NCI-H1694 treated with DMSO at 0.1 percent for 48 hours (cell line): ENCODE data around the gene DDX60.

ENCODE experiments used
- DNase-seq: peaks from one replicate; lab custom pipeline; 2025; lab: John Stamatoyannopoulos, UW

Gene DDX60

GRCh38 chr4:168208957-168209614, 109.5 kb downstream of the DDX60 start:
- DNase-seq, result no peak

DNA sequence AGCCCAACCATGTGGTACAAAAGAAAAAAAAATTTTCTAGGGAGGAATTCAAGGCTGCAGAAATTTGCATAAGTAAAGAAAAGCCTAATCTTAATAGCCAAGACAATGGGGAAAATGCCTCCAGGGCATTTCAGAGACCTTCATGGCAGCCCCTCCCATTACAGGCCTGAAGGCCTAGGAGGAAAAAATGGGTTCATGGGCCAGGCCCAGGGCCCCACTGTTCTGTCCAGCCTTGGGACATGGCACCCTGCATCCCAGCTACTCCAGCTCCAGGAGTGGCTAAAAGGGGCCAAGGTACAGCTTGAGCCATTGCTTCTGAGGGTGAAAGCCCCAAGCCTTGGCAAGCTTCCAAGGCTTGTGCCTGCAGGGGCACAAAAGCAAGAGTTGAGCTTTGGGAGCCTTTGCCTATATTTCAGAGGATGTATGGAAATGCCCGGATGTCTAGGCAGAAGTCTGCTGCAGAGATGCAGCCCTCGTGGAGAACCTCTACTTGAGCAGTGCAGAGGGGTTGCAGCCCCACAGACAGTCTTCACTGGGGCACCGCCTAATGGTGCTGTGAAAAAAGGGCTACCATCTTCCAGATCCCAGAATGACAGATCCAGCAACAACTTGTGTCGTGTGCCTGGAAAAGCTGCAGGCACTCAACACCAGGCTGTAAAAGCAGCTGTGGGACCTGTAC, 115.2 kb downstream of the DDX60 start:
- no peak for DNase-seq

GRCh38 chr4:168200685-168201084, 117.9 kb downstream of the DDX60 start:
- DNase-seq, result no peak

DNA sequence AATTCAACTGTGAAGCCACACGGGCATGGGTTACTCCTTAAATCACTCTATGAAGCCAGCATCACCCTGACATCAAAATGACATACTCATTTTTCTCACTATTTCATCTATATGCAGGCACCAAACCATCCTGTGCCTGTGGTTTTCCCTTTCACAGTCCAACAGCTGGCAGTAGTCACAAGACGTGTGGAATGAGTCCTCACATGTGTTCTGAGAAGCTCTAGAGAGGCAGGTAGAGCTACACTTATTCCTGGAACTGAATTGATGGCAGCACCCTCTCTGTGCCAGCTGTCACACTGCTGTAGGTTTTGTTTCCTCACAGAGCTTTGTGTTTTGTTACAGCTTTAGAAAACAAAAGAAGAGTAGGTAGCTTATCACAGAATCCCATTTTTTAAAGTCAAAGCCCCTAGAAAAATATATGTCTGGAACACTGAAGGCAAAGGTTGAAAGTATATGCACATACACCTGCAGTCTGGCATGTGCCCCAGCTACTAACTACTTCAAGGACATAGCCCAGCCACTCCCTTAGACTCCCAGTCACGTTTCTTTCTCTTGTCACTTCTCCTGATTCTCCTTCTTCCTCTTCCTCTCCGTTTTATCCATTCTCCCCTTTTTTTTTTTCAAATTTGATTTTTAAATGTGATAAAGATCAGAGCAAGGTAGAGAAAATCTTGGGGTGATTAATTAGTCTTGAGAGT, 119.1 kb downstream of the DDX60 start:
- DNase-seq, result no peak

- no peak for DNase-seq
Measured at GRCh38 chr4:168197926-168198325, 120.6 kb downstream of the DDX60 start.

- no peak for DNase-seq
Measured at GRCh38 chr4:168188754-168189153, 129.8 kb downstream of the DDX60 start.

DNA sequence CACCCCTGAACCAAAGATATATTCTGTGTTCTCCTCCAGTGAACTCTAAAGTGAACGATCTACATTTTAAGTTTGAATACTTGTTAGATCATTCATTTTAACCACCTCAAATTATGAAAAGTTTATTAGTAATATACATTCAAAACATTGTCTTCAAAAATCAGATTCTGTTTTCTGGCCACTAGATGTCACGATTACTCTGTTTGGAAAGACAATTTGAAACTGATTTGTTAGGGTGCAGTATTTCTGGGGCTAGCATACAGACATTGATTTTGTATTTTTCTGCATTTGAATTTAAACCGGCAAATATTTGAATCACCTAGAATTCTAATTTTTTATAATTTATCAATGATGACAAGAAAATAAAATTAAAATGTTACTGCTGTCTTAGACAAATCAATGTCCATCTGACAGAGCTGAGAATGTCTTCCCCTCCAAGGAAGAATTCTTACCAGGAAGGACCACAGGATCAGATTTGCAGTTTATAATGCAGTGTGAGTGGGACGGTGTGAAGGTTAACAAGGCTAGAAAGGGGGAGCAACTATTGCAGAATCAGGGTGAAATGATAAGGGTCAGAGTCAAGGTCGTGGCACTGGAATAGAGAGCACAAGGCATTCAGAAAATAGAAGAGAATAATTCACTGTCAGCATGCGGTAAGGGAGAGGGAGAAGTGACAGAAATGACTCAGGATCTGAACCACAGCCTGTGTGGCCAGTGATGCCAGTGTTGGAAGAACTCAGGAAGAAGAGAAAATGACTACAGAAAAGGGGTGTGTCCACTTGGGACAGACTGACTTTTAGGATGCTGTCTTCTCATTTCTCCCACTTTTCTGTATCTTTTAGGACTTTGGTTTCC, 134.6 kb downstream of the DDX60 start:
- peak; percentile 30 for DNase-seq

GRCh38 chr4:168177546-168178149, 140.9 kb downstream of the DDX60 start:
- DNase-seq, result no peak

- no peak for DNase-seq
Measured at GRCh38 chr4:168174308-168174707, 144.2 kb downstream of the DDX60 start.

DNA sequence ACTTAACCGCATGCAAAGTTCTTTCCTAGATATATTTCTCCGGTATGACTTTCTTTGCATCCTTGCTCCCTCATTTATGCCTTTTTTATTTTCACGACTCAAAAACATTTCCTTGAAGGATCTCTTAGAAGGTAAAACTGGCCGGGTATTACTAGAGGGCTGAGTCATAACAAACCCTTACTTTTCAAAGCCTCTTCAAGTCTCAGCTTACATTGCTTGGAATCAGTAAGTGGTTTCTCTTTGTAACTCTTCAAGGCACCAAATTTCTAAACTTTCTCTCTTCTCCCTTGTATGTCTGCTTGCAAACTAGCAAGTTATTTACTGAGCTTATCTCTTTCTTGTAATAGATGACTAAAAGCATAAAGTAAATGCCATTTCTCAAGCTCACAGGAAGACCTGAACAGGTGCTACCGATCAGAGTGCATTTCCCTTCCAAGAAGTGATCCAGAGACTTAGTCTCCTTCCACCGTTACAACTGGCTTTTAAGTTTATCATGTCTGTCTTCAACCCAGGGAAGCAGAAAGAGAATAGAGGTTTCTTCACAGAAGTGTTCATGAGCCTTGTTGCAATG, 150.8 kb downstream of the DDX60 start:
- DNase-seq, result no peak
